ENCODE data around the gene ORC5.

Gene ORC5

GRCh38 chr7:104252409-104253134 lies 44.8 kb upstream of the ORC5 start (continued):
- no peak for TF ChIP-seq ZNF518A (tag by site-specific recombination; conservative IDR thresholded peaks at IDR 0.05; ENCODE audit: low read depth)
- TF ChIP-seq ZNF324 (tag by site-specific recombination; IDR thresholded peaks at IDR 0.05), result no peak
- no peak for TF ChIP-seq RBAK (tag by site-specific recombination; IDR thresholded peaks at IDR 0.05)

- TF ChIP-seq ZNF639 (tag by site-specific recombination; IDR thresholded peaks at IDR 0.05), result no peak
- no peak for TF ChIP-seq ZNF645 (tag by site-specific recombination; IDR thresholded peaks at IDR 0.05)
- no peak for TF ChIP-seq ZNF280C (tag by site-specific recombination; IDR thresholded peaks at IDR 0.05)
- no peak for TF ChIP-seq ZNF585B (tag by site-specific recombination; IDR thresholded peaks at IDR 0.05)
- TF ChIP-seq ZNF341 (tag by site-specific recombination; IDR thresholded peaks at IDR 0.05; ENCODE audit: low read depth), result no peak
- TF ChIP-seq YY1 (tag by site-specific recombination; IDR thresholded peaks at IDR 0.05), result no peak
- TF ChIP-seq ZNF600 (tag by site-specific recombination; IDR thresholded peaks at IDR 0.05), result no peak
- no peak for TF ChIP-seq KLF1 (tag by site-specific recombination; IDR thresholded peaks at IDR 0.05)
- TF ChIP-seq ZNF707 (tag by site-specific recombination; IDR thresholded peaks at IDR 0.05), result no peak
- no peak for TF ChIP-seq MEIS1 (CRISPR knock-in tag; IDR thresholded peaks at IDR 0.05; ENCODE audit: borderline replicate concordance)
- no peak for TF ChIP-seq PBX3 (CRISPR knock-in tag; IDR thresholded peaks at IDR 0.05)
- no peak for TF ChIP-seq ZNF174 (tag by site-specific recombination; IDR thresholded peaks at IDR 0.05)
- TF ChIP-seq ZXDB (tag by site-specific recombination; IDR thresholded peaks at IDR 0.05), result no peak
- TF ChIP-seq ZNF138 (tag by site-specific recombination; IDR thresholded peaks at IDR 0.05; ENCODE audit: borderline replicate concordance), result no peak
- Histone ChIP-seq H3K4me1 (ENCODE audit: control insufficient read depth, insufficient read depth, low read length) (no peaks in the 10 kb centered on the region), H3K36me3 (ENCODE audit: control insufficient read depth in 2 of 2, insufficient read depth in 1 of 2, low read length in 2 of 2) (no peaks in the 10 kb centered on the region), H3K27ac (ENCODE audit: extremely low read depth, low read depth, low read length) (no peak overlapping the region), H3K4me3 (ENCODE audit: low read depth, low read length) (no peak overlapping the region), H3K9me3 (ENCODE audit: control insufficient read depth, insufficient read depth, low read depth, low read length) (no peaks in the 10 kb centered on the region)
- ChIA-PET CTCF (no interaction called here), POLR2A (no interaction called here)
Measured at GRCh38 chr7:104242638-104243037, 34.8 kb upstream of the ORC5 start.

Data from HEK293 (cell line).